Measurements from ENCODE around the gene SYNDIG1. TPM values are rescaled to one million over a fixed set of nuclear protein-coding genes. Genes with fewer than 3 reads are reported as not detected.
A peak's percentile ranks its signal among the peaks of the same experiment; 100 is the strongest.

SYNDIG1 gene
- total and polyA plus RNA-seq, 4 donors: 23.9 to 46.4 (median 33.1) TPM

GRCh38 chr20:24495266-24495665 is 25.8 kb downstream of the SYNDIG1 start:
- no peak for DNase-seq (ENCODE audit: low read depth in 4 of 6, low spot score in 6 of 6)
- Histone ChIP-seq H3K36me3 (ENCODE audit: control insufficient read depth, insufficient read depth, low read length) (peaks cover 16% of the 10 kb centered on the region), H3K27me3 (ENCODE audit: control insufficient read depth, insufficient read depth, low read length) (no peaks in the 10 kb centered on the region), H3K4me1 (ENCODE audit: control insufficient read depth, insufficient read depth, low read length) (peaks cover 17% of the 10 kb centered on the region), H3K4me3 (ENCODE audit: low read depth, low read length) (no peak overlapping the region), H3K9me3 (ENCODE audit: control insufficient read depth, insufficient read depth, low read length) (no peaks in the 10 kb centered on the region), H3K27ac (ENCODE audit: low read depth, low read length) (no peak overlapping the region)
- WGBS (ENCODE audit: insufficient coverage): 86% methylated on average over 6 of the region's 8 CpGs

- Histone ChIP-seq H3K27me3 (ENCODE audit: control insufficient read depth, insufficient read depth, low read length) (no peaks in the 10 kb centered on the region), H3K9me3 (ENCODE audit: control insufficient read depth, insufficient read depth, low read length) (no peaks in the 10 kb centered on the region), H3K27ac (ENCODE audit: low read depth, low read length) (no peak overlapping the region), H3K4me3 (ENCODE audit: low read depth, low read length) (no peak overlapping the region), H3K4me1 (ENCODE audit: control insufficient read depth, insufficient read depth, low read length) (peaks cover 14% of the 10 kb centered on the region), H3K36me3 (ENCODE audit: control insufficient read depth, insufficient read depth, low read length) (peaks cover 15% of the 10 kb centered on the region)
- no CpG with 5 or more reads among the region's 2 CpGs for WGBS (ENCODE audit: insufficient coverage)
- DNase-seq (ENCODE audit: low read depth in 4 of 6, low spot score in 6 of 6): no peak
These were observed 28.4 kb downstream of the SYNDIG1 start for GRCh38 chr20:24497851-24498250.

GRCh38 chr20:24498641-24499040 is 29.2 kb downstream of the SYNDIG1 start:
- H3K36me3 ChIP-seq (ENCODE audit: control insufficient read depth, insufficient read depth, low read length): peaks cover 14% of the 10 kb centered on the region
- WGBS (ENCODE audit: insufficient coverage): 98% methylated on average over 4 of the region's 5 CpGs
- no peak overlapping the region for H3K4me3 ChIP-seq (ENCODE audit: low read depth, low read length)
- H3K27ac ChIP-seq (ENCODE audit: low read depth, low read length): no peak overlapping the region
- no peaks in the 10 kb centered on the region for H3K9me3 ChIP-seq (ENCODE audit: control insufficient read depth, insufficient read depth, low read length)
- H3K27me3 ChIP-seq (ENCODE audit: control insufficient read depth, insufficient read depth, low read length): no peaks in the 10 kb centered on the region
- peaks cover 22% of the 10 kb centered on the region for H3K4me1 ChIP-seq (ENCODE audit: control insufficient read depth, insufficient read depth, low read length)
- no peak for DNase-seq (ENCODE audit: low read depth in 4 of 6, low spot score in 6 of 6)

- WGBS (ENCODE audit: insufficient coverage): no CpG with 5 or more reads among the region's 6 CpGs
- Histone ChIP-seq H3K27ac (ENCODE audit: low read depth, low read length) (no peak overlapping the region), H3K36me3 (ENCODE audit: control insufficient read depth, insufficient read depth, low read length) (peaks cover 6% of the 10 kb centered on the region), H3K4me3 (ENCODE audit: low read depth, low read length) (no peak overlapping the region), H3K4me1 (ENCODE audit: control insufficient read depth, insufficient read depth, low read length) (peaks cover 23% of the 10 kb centered on the region), H3K9me3 (ENCODE audit: control insufficient read depth, insufficient read depth, low read length) (no peaks in the 10 kb centered on the region), H3K27me3 (ENCODE audit: control insufficient read depth, insufficient read depth, low read length) (no peaks in the 10 kb centered on the region)
- no peak for DNase-seq (ENCODE audit: low read depth in 4 of 6, low spot score in 6 of 6)
These were observed 30.0 kb downstream of the SYNDIG1 start for GRCh38 chr20:24499472-24499871.

- Histone ChIP-seq H3K27ac (ENCODE audit: low read depth, low read length) (no peak overlapping the region), H3K36me3 (ENCODE audit: control insufficient read depth, insufficient read depth, low read length) (peaks cover 9% of the 10 kb centered on the region), H3K9me3 (ENCODE audit: control insufficient read depth, insufficient read depth, low read length) (no peaks in the 10 kb centered on the region), H3K27me3 (ENCODE audit: control insufficient read depth, insufficient read depth, low read length) (no peaks in the 10 kb centered on the region), H3K4me3 (ENCODE audit: low read depth, low read length) (no peak overlapping the region), H3K4me1 (ENCODE audit: control insufficient read depth, insufficient read depth, low read length) (peaks cover 28% of the 10 kb centered on the region)
- WGBS (ENCODE audit: insufficient coverage): 75% methylated on average over 13 of the region's 15 CpGs
- peak in 1 of 6 donors; percentile 62 for DNase-seq (ENCODE audit: low read depth in 4 of 6, low spot score in 6 of 6)
These were observed 32.5 kb downstream of the SYNDIG1 start for GRCh38 chr20:24501764-24502556.

- Histone ChIP-seq H3K27me3 (ENCODE audit: control insufficient read depth, insufficient read depth, low read length) (no peaks in the 10 kb centered on the region), H3K9me3 (ENCODE audit: control insufficient read depth, insufficient read depth, low read length) (no peaks in the 10 kb centered on the region), H3K4me1 (ENCODE audit: control insufficient read depth, insufficient read depth, low read length) (peaks cover 29% of the 10 kb centered on the region), H3K27ac (ENCODE audit: low read depth, low read length) (no peak overlapping the region), H3K4me3 (ENCODE audit: low read depth, low read length) (no peak overlapping the region), H3K36me3 (ENCODE audit: control insufficient read depth, insufficient read depth, low read length) (peaks cover 14% of the 10 kb centered on the region)
- 75% methylated on average over 4 of the region's 5 CpGs for WGBS (ENCODE audit: insufficient coverage)
- DNase-seq (ENCODE audit: low read depth in 4 of 6, low spot score in 6 of 6): peak in 1 of 6 donors; percentile 28
These were observed 33.2 kb downstream of the SYNDIG1 start for GRCh38 chr20:24502661-24503060.

GRCh38 chr20:24503352-24503931 is 34.0 kb downstream of the SYNDIG1 start:
- peaks cover 29% of the 10 kb centered on the region for H3K4me1 ChIP-seq (ENCODE audit: control insufficient read depth, insufficient read depth, low read length)
- 70% methylated on average over 9 of the region's 9 CpGs for WGBS (ENCODE audit: insufficient coverage)
- no peak overlapping the region for H3K4me3 ChIP-seq (ENCODE audit: low read depth, low read length)

GRCh38 chr20:24504331-24505285 is 35.2 kb downstream of the SYNDIG1 start:
- no peak overlapping the region for H3K27ac ChIP-seq (ENCODE audit: low read depth, low read length)

More at GRCh38 chr20:24503352-24503931, 34.0 kb downstream of the SYNDIG1 start:
- DNase-seq (ENCODE audit: low read depth in 4 of 6, low spot score in 6 of 6): no peak
- no peaks in the 10 kb centered on the region for H3K9me3 ChIP-seq (ENCODE audit: control insufficient read depth, insufficient read depth, low read length)
- peaks cover 14% of the 10 kb centered on the region for H3K36me3 ChIP-seq (ENCODE audit: control insufficient read depth, insufficient read depth, low read length)
- H3K27me3 ChIP-seq (ENCODE audit: control insufficient read depth, insufficient read depth, low read length): no peaks in the 10 kb centered on the region
- H3K27ac ChIP-seq (ENCODE audit: low read depth, low read length): no peak overlapping the region

GRCh38 chr20:24506146-24506545 is 36.7 kb downstream of the SYNDIG1 start:
- Histone ChIP-seq H3K27ac (ENCODE audit: low read depth, low read length) (no peak overlapping the region), H3K9me3 (ENCODE audit: control insufficient read depth, insufficient read depth, low read length) (no peaks in the 10 kb centered on the region), H3K27me3 (ENCODE audit: control insufficient read depth, insufficient read depth, low read length) (no peaks in the 10 kb centered on the region), H3K36me3 (ENCODE audit: control insufficient read depth, insufficient read depth, low read length) (peaks cover 14% of the 10 kb centered on the region), H3K4me1 (ENCODE audit: control insufficient read depth, insufficient read depth, low read length) (peaks cover 28% of the 10 kb centered on the region), H3K4me3 (ENCODE audit: low read depth, low read length) (no peak overlapping the region)
- WGBS (ENCODE audit: insufficient coverage): no CpG with 5 or more reads among the region's 3 CpGs
- no peak for DNase-seq (ENCODE audit: low read depth in 4 of 6, low spot score in 6 of 6)

More at GRCh38 chr20:24504331-24505285, 35.2 kb downstream of the SYNDIG1 start:
- Histone ChIP-seq H3K36me3 (ENCODE audit: control insufficient read depth, insufficient read depth, low read length) (peaks cover 14% of the 10 kb centered on the region), H3K4me3 (ENCODE audit: low read depth, low read length) (no peak overlapping the region), H3K9me3 (ENCODE audit: control insufficient read depth, insufficient read depth, low read length) (no peaks in the 10 kb centered on the region), H3K4me1 (ENCODE audit: control insufficient read depth, insufficient read depth, low read length) (peaks cover 29% of the 10 kb centered on the region), H3K27me3 (ENCODE audit: control insufficient read depth, insufficient read depth, low read length) (no peaks in the 10 kb centered on the region)
- DNase-seq (ENCODE audit: low read depth in 4 of 6, low spot score in 6 of 6): no peak
- WGBS (ENCODE audit: insufficient coverage): 95% methylated on average over 19 of the region's 21 CpGs

All from spinal cord (tissue), 10 donors.